Gastrocnemius medialis (tissue), 4 donors: Measurements from ENCODE around the gene RUFY3. TPM values are rescaled to one million over a fixed set of nuclear protein-coding genes. Genes with fewer than 3 reads are reported as not detected.

Experiments
- ATAC-seq, 2 donors: fragments of 150-250 bp; one replicate each; pipeline ENCODE4 v1.9.1; 2016
- DNase-seq, 2 donors: peaks; one replicate each; pipeline ENCODE4 v3.0.0-alpha.2; 2019
- H3K27ac ChIP-seq, 4 donors: fragments of 200-600 bp; sonication (generic); 1 replicate in 1 of 4; 2 replicates in 3 of 4; pipeline ENCODE4 v1.5.1; 2016 to 2018; ENCODE audit warnings: mild to moderate bottlenecking in 2 of 4, moderate library complexity in 1 of 4
- H3K27me3 ChIP-seq, 3 donors: fragments of 200-600 bp; sonication (generic) in 2 of 3; 1 replicate in 1 of 3; 2 replicates in 2 of 3; pipeline versions ENCODE4 v1.5.1 to v1.6.0; 2016 to 2019; ENCODE audit warnings: mild to moderate bottlenecking in 1 of 3, moderate library complexity in 1 of 3
- H3K36me3 ChIP-seq, 2 donors: fragments of 200-600 bp; sonication (generic) in 1 of 2; one replicate each; pipeline ENCODE4 v1.5.1; 2017 to 2018
- H3K4me1 ChIP-seq, 2 donors: fragments of 200-600 bp; sonication (generic) in 1 of 2; one replicate each; pipeline ENCODE4 v1.5.1; 2016 to 2017; ENCODE audit warnings: mild to moderate bottlenecking in 2 of 2
- H3K4me3 ChIP-seq, 4 donors: fragments of 200-600 bp; sonication (generic) in 3 of 4; 1 replicate in 1 of 4; 2 replicates in 3 of 4; pipeline ENCODE4 v1.5.1; 2016 to 2019; ENCODE audit warnings: mild to moderate bottlenecking in 2 of 4
- H3K9me3 ChIP-seq, 3 donors: fragments of 200-600 bp; sonication (generic) in 2 of 3; 1 replicate in 1 of 3; 2 replicates in 2 of 3; pipeline ENCODE4 v1.5.1; 2016 to 2019
- POLR2A ChIP-seq, 2 donors: fragments of 450-650 bp; IDR thresholded peaks; one replicate each; pipeline ENCODE4 v1.6.1; 2017; ENCODE audit warnings: antibody characterized with exemption in 2 of 2, mild to moderate bottlenecking in 2 of 2, moderate library complexity in 2 of 2
- in situ Hi-C, 4 donors: fragments of 200-750 bp; cut with MboI; loops; one replicate each; pipeline versions ENCODE4 v1.15.0 to v1.8.0; 2017; ENCODE audit warnings: low sequenced_read_pairs in 4 of 4
- intact Hi-C: fragments of 100-400 bp; cut with DNase I; formaldehyde crosslinking; loops from one replicate; pipeline ENCODE4 v1.15.1; 2023; ENCODE audit warnings: low total_unique reads
- total RNA-seq, 4 donors: library from RNA; depleted of rRNA; stranded (reverse); fragments of >200 nt; gene quantifications; one replicate each; pipeline versions ENCODE4 v1.1.0 to v1.2.3, GENCODE V29; 2016
- TF ChIP-seq, protein P1 (sequence below), 5 experiments: fragments of 450-650 bp in 3 of 5; fragments of 200-600 bp in 2 of 5; sonication (generic) in 2 of 5; IDR thresholded peaks in 4 of 5; conservative IDR thresholded peaks in 1 of 5; 1 replicate in 4 of 5; 2 replicates in 1 of 5; pipeline ENCODE4 v1.5.1; 2016 to 2019; ENCODE audit warnings: antibody characterized with exemption in 5 of 5, mild to moderate bottlenecking in 3 of 5, moderate library complexity in 3 of 5

Gene RUFY3
- total RNA-seq, 4 donors from 2014 or later, result 30.9 to 41.8 (median 37.2) TPM

DNA sequence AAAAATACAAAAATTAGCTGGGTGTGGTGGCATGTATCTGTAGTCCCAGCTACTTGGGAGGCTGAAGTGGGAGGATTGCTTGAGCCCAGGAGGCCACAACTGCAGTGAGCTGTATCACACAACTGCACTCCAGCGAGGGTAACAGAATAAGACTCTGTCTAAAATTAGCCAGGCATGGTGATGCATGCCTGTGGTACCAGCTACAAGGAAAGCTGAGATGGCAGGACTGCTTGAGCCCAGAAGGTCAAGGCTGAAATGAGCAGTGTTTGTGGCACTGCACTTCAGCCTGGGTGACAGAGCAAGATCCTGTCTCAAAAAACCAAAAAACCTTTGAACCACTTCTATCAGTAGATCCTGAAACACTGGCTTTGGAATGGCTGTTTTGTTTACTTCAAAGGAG, 107.7 kb downstream of the RUFY3 start:
- H3K27ac ChIP-seq, result peak overlapping the region; percentile 39 to 75 (median 58)
- H3K4me1 ChIP-seq, result peaks cover 4 to 18% of the 10 kb centered on the region in 2 donors
- H3K4me3 ChIP-seq, result no peak overlapping the region
- intact Hi-C loops (no loop called here), in situ Hi-C loops (no loop called here)
- DNase-seq (peak; percentile 9 to 70), ATAC-seq (peak; percentile 96 to 98)
- TF ChIP-seq, protein P1, sequence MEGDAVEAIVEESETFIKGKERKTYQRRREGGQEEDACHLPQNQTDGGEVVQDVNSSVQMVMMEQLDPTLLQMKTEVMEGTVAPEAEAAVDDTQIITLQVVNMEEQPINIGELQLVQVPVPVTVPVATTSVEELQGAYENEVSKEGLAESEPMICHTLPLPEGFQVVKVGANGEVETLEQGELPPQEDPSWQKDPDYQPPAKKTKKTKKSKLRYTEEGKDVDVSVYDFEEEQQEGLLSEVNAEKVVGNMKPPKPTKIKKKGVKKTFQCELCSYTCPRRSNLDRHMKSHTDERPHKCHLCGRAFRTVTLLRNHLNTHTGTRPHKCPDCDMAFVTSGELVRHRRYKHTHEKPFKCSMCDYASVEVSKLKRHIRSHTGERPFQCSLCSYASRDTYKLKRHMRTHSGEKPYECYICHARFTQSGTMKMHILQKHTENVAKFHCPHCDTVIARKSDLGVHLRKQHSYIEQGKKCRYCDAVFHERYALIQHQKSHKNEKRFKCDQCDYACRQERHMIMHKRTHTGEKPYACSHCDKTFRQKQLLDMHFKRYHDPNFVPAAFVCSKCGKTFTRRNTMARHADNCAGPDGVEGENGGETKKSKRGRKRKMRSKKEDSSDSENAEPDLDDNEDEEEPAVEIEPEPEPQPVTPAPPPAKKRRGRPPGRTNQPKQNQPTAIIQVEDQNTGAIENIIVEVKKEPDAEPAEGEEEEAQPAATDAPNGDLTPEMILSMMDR (IDR thresholded peaks at IDR 0.05 in 4 of 5, conservative IDR thresholded peaks at IDR 0.05 in 1 of 5), result no peak
- TF ChIP-seq POLR2A (IDR thresholded peaks at IDR 0.05), result no peak
- peaks cover 2 to 79% of the 10 kb centered on the region in 2 donors for H3K36me3 ChIP-seq
- no peaks in the 10 kb centered on the region for H3K9me3 ChIP-seq
- no peaks in the 10 kb centered on the region for H3K27me3 ChIP-seq

DNA sequence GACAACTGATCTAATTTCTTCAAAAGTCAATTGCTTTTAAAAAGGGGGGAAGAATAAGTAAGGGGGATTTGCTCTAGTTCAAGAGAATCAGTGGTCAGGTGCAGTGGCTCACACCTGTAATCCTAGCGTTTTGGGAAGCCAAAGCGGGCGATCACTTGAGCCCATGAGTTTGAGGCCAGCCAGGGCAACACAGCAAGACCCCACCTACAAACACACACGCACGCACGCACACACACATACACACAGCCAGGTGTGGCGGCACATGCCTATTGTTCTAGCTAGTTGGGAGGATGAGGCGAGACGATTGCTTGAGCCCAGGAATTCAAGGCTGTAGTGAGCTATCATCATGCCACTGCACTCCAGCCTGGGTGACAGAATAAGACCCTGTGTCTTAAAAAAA, 108.3 kb downstream of the RUFY3 start:
- intact Hi-C loops (no loop called here), in situ Hi-C loops (no loop called here)
- ATAC-seq, result no peak
- Histone ChIP-seq H3K27me3 (no peaks in the 10 kb centered on the region), H3K9me3 (no peaks in the 10 kb centered on the region), H3K27ac (peak overlapping the region; percentile 39 to 75 (median 58)), H3K4me3 (no peak overlapping the region), H3K4me1 (peaks cover 4 to 18% of the 10 kb centered on the region in 2 donors), H3K36me3 (peaks cover 2 to 79% of the 10 kb centered on the region in 2 donors)
- DNase-seq, result no peak
- TF ChIP-seq, protein P1 (IDR thresholded peaks at IDR 0.05 in 4 of 5, conservative IDR thresholded peaks at IDR 0.05 in 1 of 5), result no peak
- TF ChIP-seq POLR2A (IDR thresholded peaks at IDR 0.05), result no peak

DNA sequence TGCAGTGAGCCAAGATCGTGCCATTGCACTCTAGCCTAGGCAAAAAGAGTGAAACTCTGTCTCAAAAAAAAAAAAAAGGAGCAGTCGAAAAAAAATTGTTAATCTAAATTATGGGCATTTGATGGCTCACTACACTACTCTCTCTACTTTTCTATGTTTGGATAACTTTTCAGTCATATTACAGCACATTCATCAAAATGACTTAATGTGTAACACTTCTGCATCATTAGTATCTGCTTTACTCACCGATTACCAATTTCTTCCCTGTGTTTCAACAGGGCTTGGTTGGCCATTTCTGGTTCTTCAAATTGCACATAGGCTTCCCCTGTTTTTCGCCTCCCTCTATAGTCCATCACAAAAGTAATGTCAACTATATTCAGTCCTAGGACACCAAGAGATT, 109.5 kb downstream of the RUFY3 start:
- peak overlapping the region in 1 of 4 donors; percentile 75 for H3K27ac ChIP-seq
- peaks cover 0 to 68% of the 10 kb centered on the region in 2 donors for H3K36me3 ChIP-seq
- TF ChIP-seq POLR2A (IDR thresholded peaks at IDR 0.05), result no peak
- TF ChIP-seq, protein P1 (IDR thresholded peaks at IDR 0.05 in 4 of 5, conservative IDR thresholded peaks at IDR 0.05 in 1 of 5), result no peak
- DNase-seq (no peak), ATAC-seq (no peak)
- peaks cover 12 to 27% of the 10 kb centered on the region in 2 donors for H3K4me1 ChIP-seq
- no peaks in the 10 kb centered on the region for H3K27me3 ChIP-seq
- H3K4me3 ChIP-seq, result no peak overlapping the region
- H3K9me3 ChIP-seq, result no peaks in the 10 kb centered on the region
- intact Hi-C loops (no loop called here), in situ Hi-C loops (no loop called here)

DNA sequence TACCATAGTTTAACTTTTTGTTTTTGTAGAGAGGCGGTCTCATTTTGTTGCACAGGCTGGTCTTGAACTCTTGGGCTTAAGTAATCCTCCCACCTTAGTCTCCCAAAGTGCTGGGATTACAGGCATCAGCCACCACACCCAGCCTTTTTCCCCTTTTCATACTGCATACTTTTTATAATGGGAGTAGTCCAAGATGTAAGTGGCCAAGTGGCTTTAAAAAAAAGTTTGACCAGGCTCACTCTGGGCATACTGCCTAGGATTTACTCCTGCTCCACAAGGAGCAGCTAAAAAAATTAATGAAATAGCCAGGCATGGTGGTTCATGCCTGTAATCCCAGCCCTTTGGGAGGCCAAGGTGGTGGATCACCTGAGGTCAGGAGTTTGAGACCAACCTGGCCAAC, 111.9 kb downstream of the RUFY3 start:
- no peak for TF ChIP-seq POLR2A (IDR thresholded peaks at IDR 0.05)
- TF ChIP-seq, protein P1 (IDR thresholded peaks at IDR 0.05 in 4 of 5, conservative IDR thresholded peaks at IDR 0.05 in 1 of 5), result no peak
- Histone ChIP-seq H3K4me1 (peaks cover 33 to 41% of the 10 kb centered on the region in 2 donors), H3K36me3 (peaks cover 0 to 50% of the 10 kb centered on the region in 2 donors), H3K27me3 (no peaks in the 10 kb centered on the region), H3K9me3 (no peaks in the 10 kb centered on the region), H3K4me3 (no peak overlapping the region), H3K27ac (peak overlapping the region in 1 of 4 donors; percentile 1)
- no peak for DNase-seq
- ATAC-seq, result no peak
- intact Hi-C loops (no loop called here), in situ Hi-C loops (no loop called here)

DNA sequence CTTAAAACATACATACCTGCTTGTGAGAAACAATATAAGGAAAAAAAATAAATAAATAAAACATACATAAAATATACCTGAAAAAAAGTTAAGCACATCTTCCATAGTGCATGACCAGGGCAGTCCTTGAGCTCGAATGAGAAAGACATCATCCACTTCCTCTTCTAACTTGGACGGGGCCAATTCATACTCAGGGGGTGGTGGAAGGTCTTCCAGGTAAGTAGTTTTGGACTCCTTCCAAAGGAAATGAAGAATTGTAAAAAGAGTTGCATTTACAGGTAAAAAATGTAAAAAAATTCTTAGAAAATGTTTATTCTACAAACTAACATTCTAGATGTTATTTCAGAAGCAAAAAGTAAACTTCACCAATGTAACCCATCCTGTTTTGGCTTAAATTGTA, 114.3 kb downstream of the RUFY3 start:
- Histone ChIP-seq H3K27me3 (no peaks in the 10 kb centered on the region), H3K36me3 (peaks cover 0 to 38% of the 10 kb centered on the region in 2 donors), H3K9me3 (no peaks in the 10 kb centered on the region), H3K4me3 (no peak overlapping the region), H3K27ac (peak overlapping the region in 1 of 4 donors; percentile 94), H3K4me1 (peaks cover 29% of the 10 kb centered on the region in 2 donors)
- in situ Hi-C loops (no loop called here), intact Hi-C loops (loop anchor here (5.0 kb wide), 1 partner anchor 129 kb away; no protein-coding TSS in a partner anchor)
- TF ChIP-seq, protein P1 (IDR thresholded peaks at IDR 0.05 in 4 of 5, conservative IDR thresholded peaks at IDR 0.05 in 1 of 5), result no peak
- TF ChIP-seq POLR2A (IDR thresholded peaks at IDR 0.05), result no peak
- DNase-seq, result no peak
- ATAC-seq, result no peak
